BJ (cell line): ENCODE results near the gene AGAP1. TPM values are rescaled to one million over a fixed set of nuclear protein-coding genes. Genes with fewer than 3 reads are reported as not detected.

Experiments used
- CTCF ChIA-PET: fragments of 350-600 bp; formaldehyde crosslinking; extraction: SDS; loops from one replicate; lab custom pipeline; 2021; ENCODE audit warnings: antibody characterized with exemption, inconsistent platforms; lab: Yijun Ruan, JAX
- POLR2A ChIA-PET: fragments of 300-600 bp; sonication (Branson Sonifier 250); formaldehyde crosslinking; extraction: SDS; loops from one replicate; lab custom pipeline; 2021; ENCODE audit warnings: antibody characterized with exemption; lab: Charles Lee
- DNase-seq: peaks from one replicate; pipeline ENCODE4 v3.0.0-alpha.2; 2011; ENCODE audit warnings: low read depth
- H3K27me3 ChIP-seq: 2 replicates; pipeline ENCODE4 v1.6.0; 2011; ENCODE audit warnings: low read length; ENCODE audit not compliant: control insufficient read depth, insufficient read depth
- H3K36me3 ChIP-seq: 2 replicates; pipeline ENCODE4 v1.5.1; 2011; ENCODE audit warnings: low read length; ENCODE audit not compliant: control insufficient read depth, insufficient read depth
- H3K4me3 ChIP-seq: 2 replicates; pipeline ENCODE4 v1.5.1; 2011; ENCODE audit warnings: low read depth, mild to moderate bottlenecking, control low read depth, low read length
- CTCF ChIP-seq: IDR thresholded peaks from 2 replicates; pipeline ENCODE4 v1.5.1; 2011; ENCODE audit warnings: low read depth, mild to moderate bottlenecking, control low read depth, inconsistent platforms, low read length, moderate library complexity; ENCODE audit not compliant: insufficient read depth
- polyA plus RNA-seq: library from polyadenylated mRNA; depleted of rRNA; stranded (reverse); fragments of >200 nt; gene quantifications from 2 replicates; pipeline ENCODE4 v1.2.3, GENCODE V29; 2011

Gene AGAP1
- polyA plus RNA-seq, 1 experiment, result 14.9 TPM

GRCh38 chr2:235472443-235472842 is 21.4 kb upstream of the AGAP1 start:
- DNase-seq, result no peak
- POLR2A ChIA-PET, result no interaction called here
- no peak for TF ChIP-seq CTCF
- H3K27me3 ChIP-seq, result no peaks in the 10 kb centered on the region
- H3K36me3 ChIP-seq, result no peaks in the 10 kb centered on the region
- no peak overlapping the region for H3K4me3 ChIP-seq
- CTCF ChIA-PET, result interaction anchor here (1.2 kb wide), 1 partner anchor 12 kb away, joined by 3 read pairs; no protein-coding TSS in a partner anchor

GRCh38 chr2:235478609-235479008 is 15.2 kb upstream of the AGAP1 start:
- ChIA-PET POLR2A (no interaction called here), CTCF (no interaction called here)
- no peaks in the 10 kb centered on the region for H3K36me3 ChIP-seq
- DNase-seq, result no peak
- peaks cover 3% of the 10 kb centered on the region for H3K27me3 ChIP-seq
- no peak overlapping the region for H3K4me3 ChIP-seq
- TF ChIP-seq CTCF, result no peak

- ChIA-PET POLR2A (no interaction called here), CTCF (interaction anchor here (0.8 to 1.3 kb wide), 2 partner anchors 10 to 12 kb away, joined by 4 to 6 read pairs; no protein-coding TSS in a partner anchor)
- H3K36me3 ChIP-seq, result no peaks in the 10 kb centered on the region
- DNase-seq, result no peak
- H3K4me3 ChIP-seq, result no peak overlapping the region
- no peak for TF ChIP-seq CTCF
- peaks cover 3% of the 10 kb centered on the region for H3K27me3 ChIP-seq
Observed at GRCh38 chr2:235479604-235480003, 14.2 kb upstream of the AGAP1 start.

- Histone ChIP-seq H3K27me3 (peaks cover 3% of the 10 kb centered on the region), H3K36me3 (no peaks in the 10 kb centered on the region), H3K4me3 (no peak overlapping the region)
- DNase-seq, result no peak
- POLR2A ChIA-PET, result no interaction called here
- TF ChIP-seq CTCF, result no peak
- CTCF ChIA-PET, result no interaction called here
Observed at GRCh38 chr2:235480614-235481013, 13.2 kb upstream of the AGAP1 start.

- CTCF ChIA-PET, result interaction anchor here (1.7 kb wide), 1 partner anchor 11 kb away, joined by 3 read pairs; no protein-coding TSS in a partner anchor
- Histone ChIP-seq H3K27me3 (peaks cover 4% of the 10 kb centered on the region), H3K36me3 (no peaks in the 10 kb centered on the region), H3K4me3 (no peak overlapping the region)
- POLR2A ChIA-PET, result interaction anchor here (0.5 kb wide), 1 partner anchor 100 kb away, joined by 7 read pairs; no protein-coding TSS in a partner anchor
- no peak for DNase-seq
- TF ChIP-seq CTCF, result no peak
Observed at GRCh38 chr2:235483313-235483712, 10.5 kb upstream of the AGAP1 start.
